NCI-H2196 treated with DMSO at 0.1 percent for 48 hours (cell line): Measurements from ENCODE around the gene GRM5.
"Not testable (repeated sequence)": the region's sequence is repeated elsewhere in the genome, so short reads cannot be mapped to it uniquely, and the experiment has no call there.

Experiments used
- DNase-seq: peaks from one replicate; lab custom pipeline; 2025; ENCODE audit not compliant: unreplicated experiment; lab: John Stamatoyannopoulos, UW

GRM5 gene

DNA sequence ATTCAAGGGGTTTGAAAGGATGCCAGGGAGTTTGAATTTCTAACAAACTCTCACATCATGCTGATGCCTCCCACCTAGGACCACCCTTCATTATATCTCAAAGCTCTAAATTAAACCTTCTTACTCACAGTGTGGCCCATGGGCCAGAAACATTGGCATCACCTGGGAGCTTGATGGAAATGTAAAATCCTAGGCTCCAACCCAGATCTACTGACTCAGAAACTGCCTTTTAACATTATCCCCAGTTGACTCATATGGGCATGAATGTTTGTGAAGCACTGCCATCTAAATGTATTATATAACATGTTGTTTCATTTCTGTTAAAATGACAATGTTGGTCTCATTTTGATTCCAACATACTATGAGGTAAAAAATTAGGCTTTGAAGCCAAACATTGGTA is 90.3 kb downstream of the GRM5 start:
- not testable (repeated sequence) for DNase-seq

GRCh38 chr11:88972210-88972609 is 93.6 kb downstream of the GRM5 start:
- no peak for DNase-seq

GRCh38 chr11:88961621-88962020 is 104.2 kb downstream of the GRM5 start:
- not testable (repeated sequence) for DNase-seq

DNA sequence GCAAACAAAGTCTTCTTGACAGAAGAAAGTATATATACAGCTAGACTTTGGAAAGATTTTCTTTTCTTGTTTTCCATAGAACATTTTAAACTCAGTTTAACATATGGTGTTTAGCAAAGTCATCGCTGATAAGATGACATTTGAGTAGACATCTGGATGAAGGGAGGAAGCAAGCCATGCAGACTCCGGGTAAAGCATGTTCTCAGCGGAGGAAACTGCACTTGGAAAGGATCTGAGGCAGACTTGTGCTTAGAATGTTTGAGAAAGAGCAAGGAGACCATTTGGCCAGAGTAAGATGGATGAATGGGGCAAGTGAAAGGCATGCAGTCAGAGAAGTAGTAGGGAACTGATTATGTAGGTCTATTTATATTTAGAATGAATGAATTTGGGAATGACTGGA is 105.9 kb downstream of the GRM5 start:
- DNase-seq: not testable (repeated sequence)

DNA sequence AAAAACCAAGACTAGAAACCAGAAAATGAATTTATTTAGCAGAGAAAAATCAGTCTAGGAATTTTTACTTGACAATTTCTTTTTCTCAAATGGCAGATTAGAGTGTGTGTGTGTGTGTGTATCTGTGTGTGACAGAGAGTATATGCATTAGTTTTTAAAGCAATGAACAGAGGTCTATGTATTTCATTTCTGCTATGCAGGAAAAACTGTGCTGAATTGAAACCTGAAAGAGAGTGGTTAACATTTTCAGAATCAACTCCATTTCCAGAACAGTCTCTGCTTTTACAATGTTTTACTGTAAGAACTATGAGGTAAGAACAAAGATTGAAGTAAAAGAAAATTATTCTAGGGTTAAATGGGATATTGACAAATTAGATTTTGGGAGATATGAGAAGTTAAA is 114.8 kb downstream of the GRM5 start:
- no peak for DNase-seq

DNA sequence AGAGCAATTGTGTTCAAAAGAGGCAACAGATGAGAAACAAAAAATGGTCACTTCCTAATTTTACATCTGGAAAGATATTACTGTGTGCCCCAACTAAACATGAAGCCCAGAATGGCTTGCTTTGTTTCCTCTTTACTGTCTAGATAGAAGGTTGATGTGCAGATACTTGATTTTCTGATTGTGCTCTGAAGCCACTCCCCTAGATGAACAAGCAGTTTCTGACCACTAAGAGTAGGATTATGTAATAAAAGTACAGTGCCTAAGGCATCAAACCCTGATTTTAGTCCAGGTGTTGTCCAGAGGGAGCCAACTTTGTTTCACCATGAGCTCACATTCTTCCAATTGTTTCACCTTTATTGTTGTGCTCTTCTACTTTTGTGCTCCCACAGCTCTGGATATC is 116.9 kb downstream of the GRM5 start:
- DNase-seq: not testable (repeated sequence)

DNA sequence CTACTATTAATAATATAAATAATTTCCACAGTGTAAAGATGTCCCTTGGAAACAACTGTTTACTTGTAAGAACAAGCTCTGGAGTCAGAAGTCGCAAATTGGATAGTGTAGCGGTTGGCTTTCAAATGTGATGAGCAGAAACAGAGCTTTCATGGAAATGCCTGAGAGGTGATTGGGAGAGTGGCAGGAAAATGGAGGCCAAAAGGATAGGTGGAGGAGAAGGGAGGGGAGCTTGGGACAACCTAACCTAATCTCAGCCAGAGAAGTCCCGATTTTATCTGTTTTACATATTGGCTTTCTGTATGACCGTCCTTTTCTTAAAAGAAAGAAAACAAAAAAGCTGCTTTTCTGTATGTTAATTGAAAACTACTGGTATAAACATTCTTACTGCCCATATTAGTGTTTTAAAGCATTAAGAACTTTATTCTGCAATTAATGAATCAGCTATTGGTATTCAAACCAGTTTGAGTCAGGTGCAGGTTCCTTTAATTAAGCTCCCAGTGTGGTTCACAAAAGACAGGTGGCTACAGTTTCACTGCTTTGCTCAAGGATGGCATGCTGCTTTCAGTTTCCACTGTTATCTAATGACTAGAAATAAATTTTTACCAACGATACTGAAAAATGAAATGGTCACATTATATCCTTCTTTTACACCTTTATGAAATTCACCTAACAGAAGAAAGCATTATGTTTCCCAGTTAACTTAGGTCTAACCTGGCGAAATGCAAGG is 117.8 kb downstream of the GRM5 start:
- DNase-seq: not testable (repeated sequence)

DNA sequence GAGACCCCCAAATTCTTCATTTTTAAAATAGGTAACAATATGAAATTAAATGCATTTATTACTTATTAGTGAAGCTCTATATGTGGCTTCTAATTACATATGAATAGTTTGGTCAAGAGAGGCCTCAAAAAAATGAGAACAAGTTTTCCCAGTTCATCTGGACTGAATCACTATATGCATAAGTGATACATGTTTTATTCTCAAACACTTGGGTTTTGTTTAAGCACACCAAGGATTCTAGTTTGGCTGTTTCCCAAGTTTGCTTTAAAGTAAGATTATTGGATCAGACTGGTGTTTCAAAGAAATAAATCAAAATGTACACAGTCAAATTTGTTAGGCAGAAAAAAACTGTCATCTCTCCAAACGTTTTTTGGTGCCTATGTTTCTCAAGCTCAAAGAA is 136.1 kb downstream of the GRM5 start:
- not testable (repeated sequence) for DNase-seq

DNA sequence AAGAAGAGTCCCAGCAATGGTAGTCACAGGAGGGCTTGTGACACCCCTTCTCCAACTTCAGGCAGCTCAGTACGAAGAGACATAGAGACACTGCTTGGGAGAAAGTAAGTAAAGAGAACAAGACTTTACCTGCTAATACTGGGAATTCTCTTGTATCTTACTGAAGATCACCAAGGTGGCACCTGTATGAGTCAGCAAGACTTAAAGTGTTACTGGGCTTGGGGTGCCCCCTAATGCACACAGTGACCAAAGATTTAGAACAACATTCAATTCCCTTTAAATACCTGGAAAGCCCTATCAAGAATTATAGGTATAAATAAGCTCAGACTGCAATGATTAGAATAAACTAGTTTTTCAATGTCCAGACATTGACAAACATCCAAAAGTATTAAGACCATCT is 148.7 kb downstream of the GRM5 start:
- not testable (repeated sequence) for DNase-seq

- DNase-seq: no peak
Observed at GRCh38 chr11:88909500-88909899, 156.3 kb downstream of the GRM5 start.

DNA sequence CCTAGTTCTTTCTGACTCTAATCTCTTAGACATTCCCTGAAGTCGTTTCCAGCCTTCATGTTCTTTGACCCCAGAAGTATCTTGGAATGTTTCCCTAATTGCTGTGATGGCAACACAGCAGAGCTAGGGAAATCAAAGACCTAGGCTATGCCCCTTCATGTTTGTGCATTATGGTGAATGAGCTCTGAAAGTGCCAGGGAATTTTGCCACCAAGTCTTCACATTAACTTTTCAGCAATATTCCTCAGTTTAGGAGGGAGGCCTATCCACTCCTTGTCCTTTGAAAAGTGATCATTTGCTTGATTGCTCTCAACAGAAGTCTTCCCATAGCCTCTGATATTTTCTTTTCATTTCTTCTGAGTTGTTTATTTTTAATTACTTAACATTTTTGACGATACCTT is 164.3 kb downstream of the GRM5 start:
- DNase-seq: not testable (repeated sequence)

GRCh38 chr11:88888855-88889254 is 176.9 kb downstream of the GRM5 start:
- DNase-seq: not testable (repeated sequence)

GRCh38 chr11:88886796-88887195 is 179.0 kb downstream of the GRM5 start:
- DNase-seq: no peak

- not testable (repeated sequence) for DNase-seq
Observed at GRCh38 chr11:88882800-88883199, 183.0 kb downstream of the GRM5 start.

DNA sequence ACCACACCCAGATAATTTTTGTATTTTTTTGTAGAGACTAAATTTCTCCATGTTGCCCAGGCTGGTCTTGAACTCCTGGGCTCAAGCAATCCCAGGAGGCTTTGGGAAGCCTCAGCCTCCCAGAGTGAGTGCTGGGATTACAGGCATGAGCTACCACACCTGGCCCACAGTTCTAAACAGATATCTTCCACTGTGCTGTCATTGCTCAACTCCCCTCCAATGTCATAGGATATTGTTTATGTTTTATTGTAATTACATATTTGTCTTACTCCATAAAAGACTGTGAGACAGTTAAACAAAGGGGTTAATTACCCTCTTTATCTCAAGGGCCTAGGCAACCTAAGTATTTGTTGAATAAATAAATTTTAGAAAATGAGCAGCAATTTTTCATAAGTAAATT is 204.2 kb downstream of the GRM5 start:
- no peak for DNase-seq

- DNase-seq: not testable (repeated sequence)
Observed at GRCh38 chr11:88860431-88860830, 205.4 kb downstream of the GRM5 start.

DNA sequence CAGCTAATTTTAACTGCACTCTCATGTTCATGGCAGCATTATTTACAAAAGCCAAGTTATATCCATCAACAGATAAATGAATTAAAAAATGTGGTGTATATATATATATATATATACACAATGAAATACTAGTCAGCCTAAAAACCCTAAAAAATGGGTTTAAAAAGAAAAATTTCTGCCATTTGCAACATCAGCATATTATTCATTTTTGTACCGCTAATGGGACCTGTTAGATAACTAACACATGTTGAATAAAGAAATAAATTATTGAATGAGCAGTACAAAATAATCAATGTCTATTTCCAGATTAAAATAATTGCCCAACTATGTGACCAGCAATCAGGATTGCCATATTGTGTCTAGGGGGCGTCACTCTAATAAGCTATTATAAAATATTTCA is 211.8 kb downstream of the GRM5 start:
- DNase-seq: not testable (repeated sequence)

DNA sequence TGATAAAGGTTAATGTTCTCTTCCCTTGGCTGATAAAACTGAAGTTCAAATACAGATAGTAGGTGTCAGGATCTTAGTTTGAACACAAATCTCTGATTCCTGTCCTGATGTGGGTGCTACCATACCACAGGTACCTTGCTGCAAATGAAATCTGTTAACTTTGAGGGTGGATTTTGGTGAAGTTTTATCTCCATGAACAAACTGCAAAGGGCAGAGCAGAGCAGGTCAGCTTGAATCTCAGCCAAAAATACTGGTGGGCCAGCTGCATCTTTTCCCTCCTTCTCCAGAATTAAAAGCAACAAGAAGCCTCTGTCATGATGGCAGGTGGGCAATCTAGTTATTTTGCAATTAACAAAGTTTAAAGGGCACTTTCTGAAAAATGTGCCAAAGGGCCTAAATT is 214.2 kb downstream of the GRM5 start:
- not testable (repeated sequence) for DNase-seq

DNA sequence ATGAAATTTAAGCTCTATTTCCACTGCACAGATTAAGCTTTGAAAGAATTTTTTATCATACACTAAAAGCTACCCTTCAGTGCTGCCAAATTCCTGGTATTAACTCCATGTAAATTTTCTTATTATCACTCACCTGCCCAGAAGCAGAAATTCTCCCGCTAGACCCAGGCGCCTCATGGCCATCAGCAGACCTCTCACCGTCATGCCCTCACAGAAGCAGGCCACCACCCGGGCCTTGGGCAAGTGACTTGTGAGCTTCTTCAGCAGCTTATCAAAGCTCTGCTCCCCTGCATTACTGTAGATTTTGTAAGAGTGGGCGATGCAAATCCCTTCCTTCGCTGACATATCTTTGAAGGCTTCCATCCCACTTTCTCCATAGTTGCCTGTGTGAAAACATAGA is 216.0 kb downstream of the GRM5 start:
- not testable (repeated sequence) for DNase-seq

GRCh38 chr11:88849368-88849767 is 216.4 kb downstream of the GRM5 start:
- DNase-seq: no peak

- DNase-seq: not testable (repeated sequence)
Observed at GRCh38 chr11:88846266-88846665, 219.5 kb downstream of the GRM5 start.

DNA sequence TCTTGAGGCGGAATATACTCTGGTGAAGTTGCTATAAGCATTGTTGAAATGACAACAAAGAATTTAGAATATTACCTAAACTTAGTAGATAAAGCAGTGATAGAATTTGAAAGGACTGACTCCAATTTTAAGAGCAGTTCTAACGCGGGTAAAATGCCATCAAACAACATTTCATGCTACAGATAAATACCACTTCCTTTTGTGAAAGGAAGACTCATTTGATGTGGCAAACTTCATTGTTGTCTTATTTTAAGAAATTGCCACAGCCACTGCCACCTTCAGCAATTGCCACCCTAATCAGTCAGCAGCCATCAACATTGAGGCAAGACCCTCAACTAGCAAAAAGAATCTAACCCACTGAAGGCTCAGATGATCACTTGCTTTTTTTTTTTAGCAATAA is 220.8 kb downstream of the GRM5 start:
- DNase-seq: not testable (repeated sequence)
